Stimulated activated naive CD4-positive, alpha-beta T cell treated with Interleukin-2 at 50 U/mL for 16 hours (primary cell): ENCODE measurements around the gene FECH.

Experiments
- DNase-seq: peaks from one replicate; lab custom pipeline; 2025; lab: John Stamatoyannopoulos, UW

FECH gene

GRCh38 chr18:57581301-57581934 lies 5.1 kb downstream of the FECH start:
- DNase-seq = no peak

DNA sequence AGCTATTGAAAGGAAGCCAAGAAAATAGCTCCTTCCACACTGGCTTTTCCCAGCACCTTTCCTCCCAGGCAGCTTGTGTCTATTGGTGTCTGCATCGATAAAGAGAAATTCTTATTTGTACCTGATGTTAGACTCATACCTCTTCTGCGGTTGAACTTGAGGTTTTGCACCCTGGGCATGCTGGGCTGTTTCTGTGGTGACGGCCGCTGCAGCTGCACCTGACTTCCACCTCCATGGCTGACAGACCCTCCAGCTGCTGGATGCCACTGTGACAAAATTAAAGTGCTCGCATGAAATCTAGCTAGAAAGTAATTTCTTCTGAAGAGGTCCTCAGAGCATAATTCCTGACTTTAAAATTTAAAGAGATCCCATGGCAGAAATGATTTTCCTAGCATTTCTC lies 6.6 kb downstream of the FECH start:
- no peak for DNase-seq

DNA sequence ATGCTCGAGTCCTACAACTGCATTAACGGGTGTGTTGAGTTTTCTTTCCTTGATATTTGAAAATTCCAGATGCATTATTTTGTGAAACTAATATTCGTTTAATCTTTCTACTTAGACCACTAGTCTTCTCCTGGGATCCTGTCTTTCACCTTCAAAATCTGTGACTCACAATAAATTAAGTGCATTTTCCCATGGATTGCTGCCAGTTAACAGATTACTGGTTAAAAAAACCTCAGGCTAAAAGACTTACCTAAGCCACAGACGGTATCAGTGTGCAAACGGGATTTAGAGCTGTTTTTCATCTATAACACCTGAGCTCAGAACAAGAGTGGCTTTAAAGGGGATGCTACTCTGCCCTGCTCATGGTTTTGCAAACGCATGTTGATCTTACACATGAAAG lies 10.2 kb downstream of the FECH start:
- no peak for DNase-seq

- no peak for DNase-seq
Measured at GRCh38 chr18:57575542-57575941, 11.0 kb downstream of the FECH start.

DNA sequence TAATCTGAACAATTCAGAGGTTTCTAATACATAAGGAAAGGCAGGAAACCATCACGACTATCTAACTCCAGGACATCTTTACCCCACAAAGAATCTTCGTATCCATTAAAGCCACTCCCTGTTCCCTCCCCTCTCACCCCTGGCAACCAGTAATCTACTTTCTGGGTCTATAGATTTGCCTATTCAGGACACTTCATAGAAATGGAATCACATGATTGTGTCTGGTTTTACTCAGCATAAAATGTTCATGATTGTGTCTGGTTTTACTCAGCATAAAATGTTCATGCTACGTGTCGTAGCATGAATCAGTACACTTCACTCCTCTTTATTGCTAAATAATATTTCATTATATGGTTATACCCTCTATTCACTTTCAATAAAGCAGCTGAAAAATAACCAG lies 11.6 kb downstream of the FECH start:
- no peak for DNase-seq

- no peak for DNase-seq
Measured at GRCh38 chr18:57570162-57570561, 16.3 kb downstream of the FECH start.

DNA sequence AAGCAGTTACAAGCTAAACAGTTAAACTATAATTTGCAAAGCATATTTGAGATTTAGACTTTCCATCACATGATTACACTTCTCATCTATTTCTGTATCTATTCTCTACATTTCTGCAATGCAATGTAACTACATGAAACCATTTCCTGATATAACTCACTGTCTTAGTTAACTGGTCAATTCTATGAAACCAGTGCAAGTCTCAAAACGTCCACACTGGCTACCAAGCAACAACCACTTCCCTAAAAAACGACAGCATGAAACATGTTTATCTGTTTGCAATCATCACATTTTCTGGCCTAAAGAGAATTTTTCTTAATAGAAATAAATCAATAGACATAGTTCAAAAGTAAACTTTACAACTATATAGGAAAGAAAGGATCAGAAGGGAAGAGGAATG lies 17.4 kb downstream of the FECH start:
- DNase-seq = no peak

GRCh38 chr18:57561728-57562423 lies 24.6 kb downstream of the FECH start:
- no peak for DNase-seq

GRCh38 chr18:57561261-57561660 lies 25.2 kb downstream of the FECH start:
- DNase-seq = no peak

DNA sequence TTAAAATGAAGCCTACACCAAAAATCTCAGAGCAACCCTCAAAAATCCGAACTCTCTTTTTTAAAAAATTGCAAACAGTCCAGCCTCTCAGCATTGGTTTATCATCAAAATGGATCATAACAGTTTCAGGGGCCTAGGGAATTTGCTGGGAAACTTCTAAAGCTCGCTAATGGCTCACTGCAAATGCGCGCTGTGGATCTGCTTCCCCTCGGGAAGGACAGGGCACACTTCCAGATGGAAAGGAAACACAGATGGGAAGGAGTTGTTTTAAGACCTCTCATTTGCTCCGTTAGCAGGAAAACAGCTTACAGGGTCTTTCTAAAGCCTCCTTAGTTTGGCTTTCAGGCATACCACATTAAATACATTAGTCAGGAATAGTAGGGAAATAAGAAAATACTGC lies 27.2 kb downstream of the FECH start:
- DNase-seq = no peak

GRCh38 chr18:57555134-57555533 lies 31.4 kb downstream of the FECH start:
- no peak for DNase-seq

- no peak for DNase-seq
Measured at GRCh38 chr18:57550510-57550909, 36.0 kb downstream of the FECH start.

- DNase-seq = no peak
Measured at GRCh38 chr18:57547260-57547659, 39.2 kb downstream of the FECH start.

DNA sequence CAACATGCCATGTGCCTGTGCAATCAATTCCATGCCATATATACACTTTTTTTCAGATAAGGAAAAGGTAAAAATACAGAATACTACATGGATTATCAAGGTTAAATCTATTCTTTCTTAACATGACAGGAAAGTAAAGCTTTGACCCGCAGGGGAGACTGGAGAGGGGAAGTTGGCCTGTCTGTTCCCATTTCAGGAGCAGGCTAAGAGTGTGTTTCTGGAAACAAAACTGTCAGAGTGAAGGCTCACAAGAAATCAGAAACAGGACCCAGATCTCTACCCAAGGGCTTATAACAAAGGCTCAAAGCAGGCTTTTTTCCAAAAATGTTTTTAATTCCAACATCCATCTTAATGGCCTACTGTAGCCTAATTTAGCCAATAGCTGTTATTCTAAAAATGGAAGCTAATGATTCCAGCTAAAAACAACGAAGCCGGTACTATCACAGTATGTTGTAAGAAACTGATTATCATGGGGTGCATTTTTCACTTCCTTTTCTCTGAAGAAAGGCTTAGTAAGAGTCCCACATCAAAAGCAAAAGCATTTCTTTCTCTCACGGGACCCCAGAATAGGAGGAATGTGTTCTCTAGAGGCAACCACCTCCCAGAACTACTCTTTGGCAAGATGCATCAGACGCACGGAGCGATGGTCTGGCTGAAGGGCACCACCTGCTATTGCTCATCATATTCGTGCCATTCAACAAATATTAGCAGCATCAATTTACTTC lies 41.4 kb downstream of the FECH start:
- no peak for DNase-seq

DNA sequence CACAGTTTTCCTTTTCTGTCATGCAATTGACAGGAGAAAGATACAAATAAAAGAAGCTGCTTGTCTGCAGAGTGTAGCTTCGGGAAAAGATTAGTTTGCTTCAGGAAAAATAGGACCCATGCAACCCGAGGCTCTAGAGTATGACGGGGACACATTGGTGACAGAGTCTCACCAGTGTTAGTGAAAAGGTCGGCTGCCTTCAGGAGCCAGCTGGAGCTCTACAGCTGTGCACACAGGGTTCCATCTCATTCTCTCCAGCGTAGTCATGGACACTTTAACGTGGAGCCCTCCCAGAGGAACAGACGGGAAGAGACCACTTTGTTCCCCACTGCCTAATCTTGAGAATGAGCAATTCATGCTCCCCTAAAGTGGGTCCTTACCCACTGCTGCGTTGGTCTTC lies 42.9 kb downstream of the FECH start:
- DNase-seq = no peak

GRCh38 chr18:57542812-57543427 lies 43.6 kb downstream of the FECH start:
- DNase-seq = no peak

GRCh38 chr18:57542126-57542525 lies 44.4 kb downstream of the FECH start:
- DNase-seq = no peak

- DNase-seq = no peak
Measured at GRCh38 chr18:57539702-57540101, 46.8 kb downstream of the FECH start.

DNA sequence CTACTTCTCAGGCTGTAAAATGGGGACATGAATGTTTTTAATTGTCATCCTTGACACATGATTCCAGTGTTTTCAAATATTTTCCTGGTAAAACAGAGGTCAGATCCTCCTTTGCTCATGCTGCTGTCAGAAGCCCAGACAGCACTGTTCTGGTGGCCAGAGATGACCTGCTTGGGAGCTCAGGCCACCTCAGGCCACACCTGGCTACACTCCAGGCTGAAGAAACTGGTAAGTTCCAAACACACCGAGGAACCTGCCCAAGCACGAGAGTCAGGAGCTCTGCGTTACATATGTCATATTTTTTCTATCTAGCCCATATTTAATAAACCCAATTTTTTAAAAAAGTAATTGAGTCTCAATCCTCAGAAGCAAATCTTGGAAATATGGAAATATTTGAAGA lies 47.9 kb downstream of the FECH start:
- no peak for DNase-seq

DNA sequence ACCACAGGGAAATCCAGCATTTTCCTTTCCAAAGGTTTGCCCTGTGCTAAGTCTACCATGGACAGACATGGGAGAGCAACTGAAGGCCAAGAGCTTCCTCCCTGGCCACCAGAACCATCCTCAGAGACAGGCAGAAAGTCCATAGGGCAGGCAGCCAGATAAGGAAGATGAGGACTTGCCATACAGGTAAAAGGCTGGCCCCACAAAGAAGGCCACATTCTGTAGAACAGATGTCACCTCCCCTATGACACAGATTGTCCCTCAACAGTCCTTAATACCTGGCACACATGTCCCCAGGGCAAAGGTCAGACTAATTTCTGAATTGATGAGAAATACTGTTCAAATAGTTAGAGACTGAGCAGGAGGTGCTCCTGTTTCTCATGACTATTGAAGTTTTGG lies 52.0 kb downstream of the FECH start:
- no peak for DNase-seq

DNA sequence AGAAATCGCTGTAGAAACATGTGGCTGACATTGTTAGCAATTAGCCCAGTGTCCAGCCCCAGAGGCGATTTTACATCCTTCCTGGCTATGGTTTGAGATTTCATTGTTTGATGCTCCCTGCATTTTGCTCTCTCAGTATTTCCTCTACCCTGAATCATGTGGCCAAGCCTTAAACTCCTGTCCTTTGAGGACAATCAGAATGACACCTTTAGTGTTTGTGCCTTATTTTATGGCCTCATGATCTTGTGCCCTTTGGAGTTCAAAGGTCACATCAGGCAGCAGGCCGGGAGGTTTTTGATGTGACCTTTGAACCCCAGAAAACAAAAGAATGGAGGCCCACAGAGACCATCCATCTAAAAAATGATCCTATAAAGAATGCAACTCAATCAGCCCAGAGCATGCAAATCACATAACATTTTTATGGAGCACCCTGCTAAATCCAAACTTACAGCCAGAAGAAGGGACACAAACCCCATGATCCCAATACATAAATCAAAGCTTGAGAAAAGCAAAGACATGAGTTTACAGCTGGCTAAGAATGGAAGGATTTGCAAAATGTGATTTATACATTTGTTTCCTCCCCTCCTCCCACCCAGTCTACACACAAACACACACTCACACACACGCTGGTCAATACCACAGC lies 52.5 kb downstream of the FECH start:
- DNase-seq = no peak
